ENCODE results near the gene FBXW7.

DNA sequence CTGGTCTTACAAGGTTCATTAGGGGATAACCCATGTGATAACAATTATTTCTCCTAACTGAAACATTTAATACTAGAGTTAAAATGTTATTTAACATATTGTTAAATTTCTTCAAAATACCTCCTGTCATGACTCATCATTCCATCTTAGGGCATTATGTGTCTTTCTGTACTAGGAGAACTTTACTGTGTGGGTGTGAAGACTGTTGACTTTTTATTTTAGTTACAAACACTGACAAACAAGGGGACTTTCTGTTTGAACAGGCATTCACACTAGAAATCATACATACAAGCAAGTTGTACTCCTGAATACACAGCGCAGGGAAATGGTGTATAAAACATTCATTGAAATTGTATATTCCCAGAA is 175.9 kb downstream of the FBXW7 start:
- TF ChIP-seq, protein P1, sequence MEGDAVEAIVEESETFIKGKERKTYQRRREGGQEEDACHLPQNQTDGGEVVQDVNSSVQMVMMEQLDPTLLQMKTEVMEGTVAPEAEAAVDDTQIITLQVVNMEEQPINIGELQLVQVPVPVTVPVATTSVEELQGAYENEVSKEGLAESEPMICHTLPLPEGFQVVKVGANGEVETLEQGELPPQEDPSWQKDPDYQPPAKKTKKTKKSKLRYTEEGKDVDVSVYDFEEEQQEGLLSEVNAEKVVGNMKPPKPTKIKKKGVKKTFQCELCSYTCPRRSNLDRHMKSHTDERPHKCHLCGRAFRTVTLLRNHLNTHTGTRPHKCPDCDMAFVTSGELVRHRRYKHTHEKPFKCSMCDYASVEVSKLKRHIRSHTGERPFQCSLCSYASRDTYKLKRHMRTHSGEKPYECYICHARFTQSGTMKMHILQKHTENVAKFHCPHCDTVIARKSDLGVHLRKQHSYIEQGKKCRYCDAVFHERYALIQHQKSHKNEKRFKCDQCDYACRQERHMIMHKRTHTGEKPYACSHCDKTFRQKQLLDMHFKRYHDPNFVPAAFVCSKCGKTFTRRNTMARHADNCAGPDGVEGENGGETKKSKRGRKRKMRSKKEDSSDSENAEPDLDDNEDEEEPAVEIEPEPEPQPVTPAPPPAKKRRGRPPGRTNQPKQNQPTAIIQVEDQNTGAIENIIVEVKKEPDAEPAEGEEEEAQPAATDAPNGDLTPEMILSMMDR (IDR thresholded peaks at IDR 0.05 in 2 of 3, conservative IDR thresholded peaks at IDR 0.05 in 1 of 3; ENCODE audit: borderline replicate concordance in 1 of 3, insufficient read depth in 1 of 3, low read depth in 2 of 3, low read length in 2 of 3) = no peak
- TF ChIP-seq POLR2A (IDR thresholded peaks at IDR 0.05; ENCODE audit: borderline replicate concordance, extremely low read depth, insufficient read depth, insufficient read length) = no peak
- no peak for TF ChIP-seq CBX3 (IDR thresholded peaks at IDR 0.05; ENCODE audit: low read depth)

Measured in HCT116 (cell line).